ENCODE results near the gene CDT1.
A peak's percentile ranks its signal among the peaks of the same experiment; 100 is the strongest.

CDT1 gene

DNA sequence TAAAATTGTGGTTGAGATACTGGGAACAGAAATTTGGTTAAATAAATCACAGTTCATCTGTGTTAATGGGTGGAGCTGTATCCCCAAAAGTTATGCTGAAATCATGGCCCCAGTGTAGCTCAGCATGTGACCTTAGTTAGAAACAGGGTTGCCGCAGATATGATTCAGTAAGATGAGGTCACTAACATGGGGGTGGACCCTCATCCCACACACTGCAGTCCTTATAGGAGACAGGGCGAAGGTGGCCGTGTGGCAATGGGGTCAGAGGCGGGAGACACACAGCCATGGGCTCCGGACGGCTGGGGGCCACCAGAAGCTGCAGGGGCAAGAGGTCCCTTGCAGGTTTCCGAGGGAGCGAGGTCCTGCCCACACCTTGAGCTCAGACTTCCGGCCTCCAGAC is 42.5 kb downstream of the CDT1 start:
- H3K4me3 ChIP-seq (ENCODE audit: low read length) = no peak overlapping the region
- TF ChIP-seq ZNF274 (IDR thresholded peaks at IDR 0.05; ENCODE audit: low read depth, low read length) = no peak

DNA sequence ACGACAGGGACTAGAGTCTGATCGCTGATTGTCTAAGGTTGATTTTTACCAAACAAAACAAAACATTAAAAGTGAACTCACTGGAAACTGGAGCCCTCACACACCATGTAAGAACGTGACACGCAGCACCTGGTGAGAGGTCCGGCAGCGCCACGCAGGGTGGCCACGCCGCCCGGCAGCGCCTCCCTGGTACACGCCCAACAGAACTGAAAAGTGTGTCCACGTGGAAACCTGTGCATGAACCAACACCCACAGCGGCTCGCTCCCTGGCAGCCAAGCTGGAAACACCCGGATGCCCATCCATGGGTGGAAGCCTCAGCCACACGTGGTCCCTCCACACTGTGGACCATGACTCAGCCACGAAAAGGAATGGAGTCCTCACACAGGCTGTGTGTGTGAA is 44.1 kb downstream of the CDT1 start:
- TF ChIP-seq ZNF274 (IDR thresholded peaks at IDR 0.05; ENCODE audit: low read depth, low read length) = no peak

DNA sequence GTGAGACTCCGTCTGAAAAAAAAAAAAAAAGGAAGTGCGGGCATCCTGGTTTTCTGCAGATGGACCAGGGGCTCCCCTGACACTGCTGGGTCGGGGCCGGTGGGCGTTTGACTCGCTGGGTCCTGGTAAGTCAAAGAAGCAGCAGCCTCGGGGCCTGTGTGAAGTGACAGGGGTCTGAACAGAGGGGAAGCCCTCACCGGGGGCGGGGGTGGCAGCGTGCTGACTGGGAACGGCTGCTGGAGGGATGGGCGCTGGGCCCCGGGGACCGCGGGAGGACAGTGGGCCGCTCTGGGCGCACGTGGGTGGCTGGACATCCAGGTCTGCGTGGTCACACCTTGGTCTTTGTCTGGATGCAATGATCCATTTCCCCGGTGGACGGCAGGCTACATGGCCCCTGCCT is 45.0 kb downstream of the CDT1 start:
- H3K4me3 ChIP-seq (ENCODE audit: low read length) = no peak overlapping the region
- no peak for TF ChIP-seq ZNF274 (IDR thresholded peaks at IDR 0.05; ENCODE audit: low read depth, low read length)

More for the DNA sequence above, 44.1 kb downstream of the CDT1 start:
- no peak overlapping the region for H3K4me3 ChIP-seq (ENCODE audit: low read length)

DNA sequence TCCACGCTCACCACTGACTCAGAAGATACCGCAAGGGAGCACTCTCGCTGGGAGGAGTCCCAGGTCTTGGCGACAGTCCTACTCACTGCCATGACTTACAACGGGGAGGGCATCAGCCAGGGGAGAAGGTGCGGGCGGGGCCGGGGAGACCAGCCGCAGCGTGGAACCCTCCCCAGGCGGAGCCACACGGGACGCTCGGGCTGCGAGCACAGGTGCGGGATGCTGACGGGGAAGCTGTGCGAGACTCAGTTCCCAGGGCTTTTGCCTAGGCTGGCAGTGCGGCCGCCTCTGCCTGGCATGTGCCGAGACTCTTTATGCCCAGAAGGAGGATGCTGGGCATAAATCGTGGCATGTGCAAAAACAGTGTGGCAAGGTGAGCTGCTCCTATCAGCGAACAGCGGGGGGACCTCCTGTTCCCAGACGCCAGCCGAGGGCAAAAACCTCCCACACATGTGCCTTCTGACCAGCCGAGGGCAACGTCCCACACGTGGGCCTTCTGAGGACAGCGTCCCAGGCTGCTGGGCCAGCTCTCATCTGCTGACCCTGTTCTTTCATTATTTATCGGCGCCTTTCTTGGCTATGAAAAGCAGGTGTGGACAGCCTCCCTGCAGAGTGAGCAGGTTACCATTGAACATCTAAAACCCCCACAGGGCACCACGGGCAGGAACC is 47.1 kb downstream of the CDT1 start:
- H3K4me3 ChIP-seq (ENCODE audit: low read length) = no peak overlapping the region
- no peak for TF ChIP-seq ZNF274 (IDR thresholded peaks at IDR 0.05; ENCODE audit: low read depth, low read length)

DNA sequence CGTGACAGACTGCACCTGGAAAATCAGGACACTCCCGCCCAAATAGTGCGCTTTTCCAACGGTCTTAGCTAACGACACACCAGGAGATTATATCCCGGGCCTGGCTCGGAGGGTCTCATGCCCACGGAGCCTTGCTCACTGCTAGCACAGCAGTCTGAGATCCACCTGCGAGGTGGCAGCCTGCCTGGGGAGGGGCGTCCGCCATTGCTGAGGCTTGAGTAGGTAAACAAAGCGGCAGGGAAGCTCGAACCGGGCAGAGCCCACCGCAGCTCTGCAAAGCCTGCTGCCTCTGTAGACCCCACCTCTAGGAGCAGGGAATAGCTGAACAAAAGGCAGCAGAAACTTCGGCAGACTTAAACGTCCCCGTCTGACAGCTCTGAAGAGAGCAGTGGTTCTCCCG is 48.0 kb downstream of the CDT1 start:
- no peak overlapping the region for H3K4me3 ChIP-seq (ENCODE audit: low read length)
- TF ChIP-seq ZNF274 (IDR thresholded peaks at IDR 0.05; ENCODE audit: low read depth, low read length) = no peak

DNA sequence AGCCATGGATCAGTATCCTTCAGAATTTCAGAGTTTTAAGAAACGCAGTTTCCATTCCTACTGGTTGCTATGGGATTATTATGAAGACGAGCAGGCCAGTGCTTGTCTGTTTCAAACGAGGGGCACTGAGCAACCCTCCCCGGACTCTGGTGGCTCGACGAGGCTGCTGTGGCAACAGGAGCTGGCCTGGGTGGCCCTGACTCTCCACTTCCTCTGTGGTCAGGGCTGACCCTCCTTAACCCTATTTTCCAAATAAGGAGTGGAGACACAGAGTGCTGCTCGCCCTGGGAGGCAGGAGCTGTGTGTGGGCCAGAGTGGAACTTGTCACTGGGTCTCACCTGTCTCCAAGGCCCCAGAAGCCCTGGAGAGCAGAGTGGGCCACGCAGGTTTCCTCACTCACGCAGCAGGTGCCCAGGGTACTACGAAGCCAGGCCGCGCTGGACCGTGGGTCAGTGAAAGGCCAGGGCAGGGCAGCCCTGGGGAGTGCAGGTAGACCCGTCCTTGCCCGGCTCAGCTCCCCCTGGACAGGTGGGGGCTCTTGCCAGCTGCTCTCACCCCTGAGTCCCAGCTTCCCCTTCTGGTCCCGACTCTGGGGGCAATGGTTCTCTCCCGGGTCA is 49.8 kb downstream of the CDT1 start:
- no peak overlapping the region for H3K4me3 ChIP-seq (ENCODE audit: low read length)
- no peak for TF ChIP-seq ZNF274 (IDR thresholded peaks at IDR 0.05; ENCODE audit: low read depth, low read length)

DNA sequence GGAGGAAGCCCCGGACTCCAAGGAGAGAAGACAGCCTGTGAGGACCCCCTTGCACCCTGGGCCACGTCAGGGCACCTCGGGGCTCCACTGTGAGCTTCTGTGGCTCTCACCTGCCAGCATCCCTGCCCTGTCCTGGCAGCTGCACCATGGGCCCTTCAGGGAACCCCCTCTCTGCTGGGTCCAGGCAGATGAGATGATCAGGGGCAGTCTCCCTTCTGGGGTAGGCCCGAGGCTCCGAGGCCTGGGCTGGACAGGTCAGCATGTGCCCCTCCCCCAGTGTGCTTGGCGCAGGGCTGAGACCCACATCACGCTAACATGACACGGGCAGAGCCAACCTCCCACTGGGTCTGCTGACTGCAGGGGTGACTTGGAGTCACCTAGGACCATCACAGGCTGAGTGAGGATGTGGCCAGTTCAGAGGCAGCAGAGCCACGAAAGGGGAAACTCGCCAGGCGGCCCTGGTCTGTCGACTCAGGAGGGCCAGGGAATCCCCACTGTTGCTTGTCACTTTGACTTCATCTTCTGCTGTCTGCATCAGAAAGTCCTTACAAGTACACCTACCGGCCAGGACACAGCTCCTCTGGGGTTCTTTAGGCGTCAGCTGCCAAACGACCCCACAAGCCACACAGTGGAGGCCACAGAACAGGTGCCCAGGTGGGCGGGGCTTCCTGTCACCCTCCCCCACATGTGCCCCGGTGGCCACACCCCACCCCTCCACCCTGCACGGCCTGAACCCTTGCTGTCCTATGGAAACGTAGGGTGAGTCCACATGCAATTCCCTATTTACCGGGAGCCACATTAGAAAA is 50.9 kb downstream of the CDT1 start:
- TF ChIP-seq ZNF274 (IDR thresholded peaks at IDR 0.05; ENCODE audit: low read depth, low read length) = no peak
- H3K4me3 ChIP-seq (ENCODE audit: low read length) = no peak overlapping the region

DNA sequence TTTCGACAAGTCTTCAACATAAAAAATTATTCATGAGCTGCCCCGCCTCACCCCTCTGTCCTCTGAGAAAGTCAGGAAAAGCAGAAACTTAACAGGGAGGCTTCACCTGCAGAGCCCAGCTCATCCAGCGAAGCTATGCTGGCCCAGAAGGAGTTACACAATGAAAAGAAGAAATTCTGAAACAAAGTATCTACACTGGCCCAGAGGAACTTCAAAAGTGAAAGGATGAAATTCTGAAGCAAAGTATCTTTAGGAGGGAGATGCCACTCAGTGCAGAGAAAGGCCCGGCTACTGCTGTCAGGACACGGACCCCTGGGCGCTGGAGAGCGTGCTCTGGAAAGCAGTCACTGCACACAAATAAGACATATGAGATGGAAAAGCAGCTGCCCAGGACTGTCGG is 51.6 kb downstream of the CDT1 start:
- H3K4me3 ChIP-seq (ENCODE audit: low read length) = no peak overlapping the region
- TF ChIP-seq ZNF274 (IDR thresholded peaks at IDR 0.05; ENCODE audit: low read depth, low read length) = no peak

DNA sequence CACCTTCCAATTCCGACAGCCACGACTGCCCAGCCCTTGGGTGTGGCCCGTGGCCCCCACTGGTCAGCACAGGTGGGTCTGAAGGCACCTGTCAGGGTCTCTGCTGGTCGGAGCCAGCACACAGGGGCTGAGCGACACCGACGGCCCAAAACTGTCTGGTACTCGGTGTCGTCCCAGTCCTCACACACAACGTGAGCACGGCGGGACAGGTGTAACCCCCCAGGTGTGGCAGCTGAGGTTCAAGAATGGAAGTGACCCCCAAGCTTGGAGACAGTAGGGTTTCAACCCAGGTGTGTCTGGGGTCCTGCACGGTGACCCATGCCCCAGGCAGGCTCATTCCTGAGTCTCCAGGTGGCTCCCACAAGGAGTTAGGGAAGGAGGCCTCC is 52.1 kb downstream of the CDT1 start:
- H3K4me3 ChIP-seq (ENCODE audit: low read length) = no peak overlapping the region; the same call in 1 of the 2 replicates
- TF ChIP-seq ZNF274 (IDR thresholded peaks at IDR 0.05; ENCODE audit: low read depth, low read length) = no peak

DNA sequence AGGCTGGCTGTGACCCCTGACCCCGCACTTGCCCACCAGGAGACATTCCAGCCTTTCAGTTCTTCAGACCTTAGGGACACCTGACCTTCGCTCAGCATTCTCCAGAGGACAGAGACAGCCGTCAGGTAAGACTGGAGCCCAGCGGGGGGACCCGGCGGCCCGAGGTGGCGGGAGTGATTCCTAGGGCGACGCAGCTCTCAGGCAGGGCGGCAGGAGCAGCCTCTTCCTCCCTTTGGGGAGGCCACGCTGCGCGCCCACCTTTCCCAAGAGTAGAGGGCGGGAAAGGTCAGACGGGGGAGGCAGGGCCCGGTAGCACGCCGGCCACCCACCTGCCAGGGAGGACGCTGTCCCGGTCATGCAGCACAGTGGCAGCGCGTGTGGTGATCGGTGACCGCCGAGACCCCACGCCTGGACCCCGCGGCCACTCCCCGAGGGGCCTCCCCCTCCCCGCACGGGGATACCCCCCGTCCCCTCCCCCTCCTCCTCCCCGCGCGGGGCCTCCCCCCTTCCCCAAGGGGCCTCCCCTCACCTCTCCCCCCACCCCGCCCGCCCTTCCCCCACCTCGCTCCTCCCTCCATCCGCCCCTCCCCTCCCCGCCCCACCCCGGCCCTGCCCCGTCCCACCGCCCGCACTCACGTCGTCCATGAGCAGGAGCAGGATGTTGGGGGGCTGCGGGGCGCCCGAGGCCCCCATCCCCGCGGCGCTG is 52.7 kb downstream of the CDT1 start:
- H3K4me3 ChIP-seq (ENCODE audit: low read length) = peak overlapping the region; percentile 59; the same call in 1 of the 2 replicates
- TF ChIP-seq ZNF274 (IDR thresholded peaks at IDR 0.05; ENCODE audit: low read depth, low read length) = no peak

DNA sequence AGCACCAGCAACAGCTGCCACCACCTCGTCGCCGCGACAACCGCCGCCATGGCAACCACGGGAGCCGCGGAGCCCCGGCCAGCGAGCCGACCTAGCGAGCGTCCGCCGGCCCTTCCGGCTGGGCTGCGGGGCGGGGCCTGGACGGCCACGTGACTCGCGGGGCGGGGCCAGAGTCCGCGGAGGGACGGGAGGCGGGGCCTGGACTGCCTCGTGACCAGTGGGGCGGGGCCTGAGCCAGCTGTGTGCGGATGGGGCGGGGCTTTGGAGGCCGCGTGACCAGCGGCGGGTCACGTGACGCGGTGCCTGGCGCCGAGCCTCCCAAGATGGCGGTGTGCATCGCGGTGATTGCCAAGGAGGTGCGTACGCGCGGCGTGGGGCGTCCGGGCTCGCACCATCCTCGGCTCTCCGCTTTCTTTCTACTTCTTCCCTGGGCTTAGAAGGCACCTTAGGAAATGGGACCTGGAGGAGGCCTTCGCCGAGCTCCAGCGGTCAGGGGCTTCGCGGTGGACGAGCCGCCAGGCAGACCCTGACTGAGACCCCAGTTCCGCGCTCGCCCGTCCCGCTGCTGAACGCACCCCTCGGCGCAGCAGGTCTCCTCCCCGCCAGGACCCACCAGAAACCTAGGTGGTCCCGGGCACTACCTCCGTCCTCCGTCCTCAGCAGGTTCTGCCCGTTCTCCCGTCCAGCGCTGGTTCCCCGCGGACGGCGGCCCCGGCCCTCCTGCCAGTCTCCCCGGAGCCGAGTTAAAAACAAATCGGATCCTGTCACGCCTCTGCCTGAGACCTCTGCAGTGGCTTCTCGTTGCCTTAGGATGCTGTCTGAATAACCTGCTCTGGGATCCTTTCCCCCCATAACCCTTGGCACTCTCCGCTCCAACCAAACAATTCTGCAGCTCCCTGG is 53.5 kb downstream of the CDT1 start, which contains the start of the genes GALNS and TRAPPC2L:
TSS of gene GALNS (minus strand) at position 120 of the 900 bp plus-strand sequence. CDS start at position 50, 70 bp downstream.
TSS of gene TRAPPC2L (plus strand) at position 300 of the 900 bp plus-strand sequence. CDS start at position 324, 24 bp downstream.
- TF ChIP-seq ZNF274 (IDR thresholded peaks at IDR 0.05; ENCODE audit: low read depth, low read length) = no peak
- H3K4me3 ChIP-seq (ENCODE audit: low read length) = peak within 1 kb of the TSS; percentile 85

DNA sequence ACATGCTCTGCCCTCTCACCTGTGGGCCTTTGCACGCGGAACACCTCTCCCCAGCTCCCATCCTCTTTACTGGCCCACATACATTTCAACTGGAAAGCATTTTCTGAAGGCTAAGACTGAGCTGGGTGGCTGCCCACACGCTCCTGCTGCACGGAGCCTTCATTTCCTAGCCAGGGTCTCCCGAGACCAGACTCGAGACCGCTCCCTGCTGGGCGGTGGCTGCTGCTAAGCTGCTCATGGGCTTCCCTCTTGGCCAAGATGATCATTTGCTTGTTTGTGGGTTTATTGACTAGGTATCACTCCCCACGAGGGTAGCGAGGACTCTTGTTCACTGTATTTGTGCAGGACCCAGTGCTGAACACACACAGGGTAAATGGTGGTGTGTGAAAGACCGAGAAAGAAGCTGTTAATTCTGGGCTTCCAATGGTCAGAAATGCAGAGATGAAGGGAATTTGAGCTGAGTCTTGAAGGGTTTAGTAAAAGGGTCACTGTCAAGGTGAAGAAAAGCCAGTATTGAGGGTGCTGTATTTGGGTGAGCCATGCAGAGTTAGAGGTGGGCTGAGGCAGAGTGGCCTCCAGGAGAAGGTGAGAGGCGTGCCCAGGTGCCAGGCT is 54.2 kb downstream of the CDT1 start:
- H3K4me3 ChIP-seq (ENCODE audit: low read length) = peak overlapping the region; percentile 85
- no peak for TF ChIP-seq ZNF274 (IDR thresholded peaks at IDR 0.05; ENCODE audit: low read depth, low read length)

All from GM08714 (cell line).